Astrocyte (in vitro differentiated cells and primary cell): ENCODE results near the gene NPIPB13. TPM values are rescaled to one million over a fixed set of nuclear protein-coding genes. Genes with fewer than 3 reads are reported as not detected.
"Not testable (repeated sequence)": the region's sequence is repeated elsewhere in the genome, so short reads cannot be mapped to it uniquely, and the experiment has no call there.

Experiments
- DNase-seq: peaks from one replicate; pipeline ENCODE4 v3.0.0-alpha.2; 2010; ENCODE audit warnings: low read depth
- FAIRE-seq: peaks from 2 replicates; lab custom pipeline; 2011; peaks lifted over from hg19 to GRCh38; lab: Jason Lieb, UNC
- H2AFZ ChIP-seq: 2 replicates; pipeline ENCODE4 v1.6.0; 2012; ENCODE audit warnings: low read depth, low read length, inconsistent platforms
- H3K27ac ChIP-seq: 2 replicates; pipeline ENCODE4 v1.5.1; 2011; ENCODE audit warnings: low read depth, low read length, inconsistent platforms
- H3K27me3 ChIP-seq: 2 replicates; pipeline ENCODE4 v1.6.0; 2011; ENCODE audit warnings: low read length, inconsistent platforms; ENCODE audit not compliant: insufficient read depth
- H3K36me3 ChIP-seq: 2 replicates; pipeline ENCODE4 v1.5.1; 2011; ENCODE audit warnings: low read length, inconsistent platforms; ENCODE audit not compliant: insufficient read depth
- H3K4me1 ChIP-seq: 2 replicates; pipeline ENCODE4 v1.5.1; 2011; ENCODE audit warnings: low read length, inconsistent platforms; ENCODE audit not compliant: insufficient read depth
- H3K4me2 ChIP-seq: 2 replicates; pipeline ENCODE4 v1.6.0; 2012; ENCODE audit warnings: low read length, inconsistent platforms
- H3K4me3 ChIP-seq: 2 replicates; pipeline ENCODE4 v1.5.1; 2011; ENCODE audit warnings: low read depth, mild to moderate bottlenecking, low read length, inconsistent platforms; ENCODE audit not compliant: insufficient read depth
- H3K79me2 ChIP-seq: 2 replicates; pipeline ENCODE4 v1.6.0; 2012; ENCODE audit warnings: mild to moderate bottlenecking, low read length, inconsistent platforms; ENCODE audit not compliant: insufficient read depth
- H3K9ac ChIP-seq: 2 replicates; pipeline ENCODE4 v1.6.0; 2012; ENCODE audit warnings: mild to moderate bottlenecking, low read length, inconsistent platforms
- H3K9me3 ChIP-seq: 2 replicates; pipeline ENCODE4 v1.5.1; 2012; ENCODE audit warnings: low read depth, mild to moderate bottlenecking, low read length, inconsistent platforms; ENCODE audit not compliant: insufficient read depth
- H4K20me1 ChIP-seq: 2 replicates; pipeline ENCODE4 v1.6.0; 2012; ENCODE audit warnings: low read length, inconsistent platforms; ENCODE audit not compliant: insufficient read depth
- H3K27ac Mint-ChIP-seq: one replicate; pipeline ENCODE4 v1.8.0; 2021; ENCODE audit warnings: mild to moderate bottlenecking, mixed read lengths; ENCODE audit not compliant: unreplicated experiment
- H3K27me3 Mint-ChIP-seq: one replicate; pipeline ENCODE4 v1.8.0; 2021; ENCODE audit warnings: low read depth, mixed read lengths; ENCODE audit not compliant: unreplicated experiment
- H3K36me3 Mint-ChIP-seq: one replicate; pipeline ENCODE4 v1.8.0; 2021; ENCODE audit warnings: low read depth, mixed read lengths; ENCODE audit not compliant: unreplicated experiment
- H3K4me1 Mint-ChIP-seq: one replicate; pipeline ENCODE4 v1.8.0; 2021; ENCODE audit warnings: low read depth, mixed read lengths; ENCODE audit not compliant: unreplicated experiment
- H3K4me3 Mint-ChIP-seq: one replicate; pipeline ENCODE4 v1.8.0; 2021; ENCODE audit warnings: mild to moderate bottlenecking, moderate library complexity, mixed read lengths; ENCODE audit not compliant: unreplicated experiment
- H3K9me3 Mint-ChIP-seq: one replicate; pipeline ENCODE4 v1.8.0; 2021; ENCODE audit warnings: mild to moderate bottlenecking, mixed read lengths; ENCODE audit not compliant: unreplicated experiment
- total RNA-seq: library from RNA; stranded (reverse); gene quantifications from 2 replicates; pipeline ENCODE4 v1.2.1, GENCODE V29; 2021

Gene NPIPB13
- total RNA-seq, 1 donor from 2014 or later: 7.7 TPM

- not testable (repeated sequence) for H3K9me3 Mint-ChIP-seq, FAIRE-seq, H3K9ac ChIP-seq, H3K36me3 Mint-ChIP-seq, H3K27me3 Mint-ChIP-seq, H3K79me2 ChIP-seq, H3K27ac ChIP-seq, H3K4me1 Mint-ChIP-seq, H3K4me1 ChIP-seq, DNase-seq, H3K36me3 ChIP-seq, H3K4me2 ChIP-seq, H3K9me3 ChIP-seq, H3K4me3 Mint-ChIP-seq, H3K27me3 ChIP-seq, H2AFZ ChIP-seq, H4K20me1 ChIP-seq, H3K4me3 ChIP-seq
- peak overlapping the region; percentile 89 for H3K27ac Mint-ChIP-seq
Observed at GRCh38 chr16:30207063-30207704, 41.1 kb downstream of the NPIPB13 start.

GRCh38 chr16:30206252-30206651, 42.0 kb downstream of the NPIPB13 start:
- not testable (repeated sequence) for H3K4me2 ChIP-seq

GRCh38 chr16:30205541-30206236, 42.6 kb downstream of the NPIPB13 start:
- not testable (repeated sequence) for H3K36me3 ChIP-seq, H3K27me3 Mint-ChIP-seq, H3K79me2 ChIP-seq, H3K4me1 ChIP-seq, H3K27me3 ChIP-seq, H3K9me3 Mint-ChIP-seq, H2AFZ ChIP-seq, FAIRE-seq, H3K27ac Mint-ChIP-seq, H3K9me3 ChIP-seq, H3K4me3 Mint-ChIP-seq, H3K36me3 Mint-ChIP-seq, H3K9ac ChIP-seq, H3K27ac ChIP-seq, DNase-seq, H3K4me1 Mint-ChIP-seq, H3K4me3 ChIP-seq, H4K20me1 ChIP-seq
- H3K4me2 ChIP-seq: peak overlapping the region; percentile 64

More at GRCh38 chr16:30206252-30206651, 42.0 kb downstream of the NPIPB13 start:
- H3K36me3 ChIP-seq, FAIRE-seq, H3K27ac Mint-ChIP-seq, H3K4me1 Mint-ChIP-seq, H3K9ac ChIP-seq, H3K4me1 ChIP-seq, H2AFZ ChIP-seq, H3K4me3 ChIP-seq, H3K27ac ChIP-seq, H3K79me2 ChIP-seq, H3K27me3 Mint-ChIP-seq, H4K20me1 ChIP-seq, H3K9me3 ChIP-seq, DNase-seq, H3K9me3 Mint-ChIP-seq, H3K4me3 Mint-ChIP-seq, H3K27me3 ChIP-seq, H3K36me3 Mint-ChIP-seq: not testable (repeated sequence)

GRCh38 chr16:30199608-30200343, 48.5 kb downstream of the NPIPB13 start:
- H3K9me3 ChIP-seq, H3K4me1 ChIP-seq, H3K36me3 Mint-ChIP-seq, H3K27me3 ChIP-seq, H3K9ac ChIP-seq, H2AFZ ChIP-seq, H3K79me2 ChIP-seq, H3K27ac ChIP-seq, FAIRE-seq, H3K4me3 ChIP-seq, H4K20me1 ChIP-seq, H3K36me3 ChIP-seq, H3K9me3 Mint-ChIP-seq, DNase-seq, H3K4me3 Mint-ChIP-seq, H3K27ac Mint-ChIP-seq, H3K27me3 Mint-ChIP-seq, H3K4me1 Mint-ChIP-seq, H3K4me2 ChIP-seq: not testable (repeated sequence)

- H3K9me3 Mint-ChIP-seq, H3K27ac Mint-ChIP-seq, DNase-seq, H3K27ac ChIP-seq, H3K27me3 ChIP-seq, H3K79me2 ChIP-seq, H3K4me3 ChIP-seq, FAIRE-seq, H3K27me3 Mint-ChIP-seq, H2AFZ ChIP-seq, H3K36me3 Mint-ChIP-seq, H3K4me1 ChIP-seq, H3K9ac ChIP-seq, H3K4me3 Mint-ChIP-seq, H3K4me2 ChIP-seq, H3K4me1 Mint-ChIP-seq, H4K20me1 ChIP-seq, H3K36me3 ChIP-seq, H3K9me3 ChIP-seq: not testable (repeated sequence)
Observed at GRCh38 chr16:30199049-30199448, 49.2 kb downstream of the NPIPB13 start, which contains the start of gene SULT1A3. SULT1A3 (plus strand) TSS chr16:30199255; CDS start chr16:30200729, 1,474 bp downstream.
